GM23248 (cell line): Measurements from ENCODE around the gene APH1A.

Experiments
- EZH2 ChIP-seq: fragments of 200-600 bp; sonication (generic); IDR thresholded peaks from 2 replicates; pipeline ENCODE4 v1.6.1; 2018; ENCODE audit warnings: antibody characterized with exemption, mild to moderate bottlenecking; ENCODE audit not compliant: insufficient read depth, poor library complexity, severe bottlenecking
- EZH2phosphoT487 ChIP-seq: fragments of 200-600 bp; sonication (generic); IDR thresholded peaks from 2 replicates; pipeline ENCODE4 v1.6.1; 2018; ENCODE audit warnings: antibody characterized with exemption, moderate library complexity, mild to moderate bottlenecking, low read depth; ENCODE audit not compliant: insufficient read depth

- no peak for TF ChIP-seq EZH2phosphoT487
- TF ChIP-seq EZH2: no peak
Observed at GRCh38 chr1:150225546-150225945, 43.3 kb downstream of the APH1A start.
